ENCODE data around the gene SPEM1.

DNA sequence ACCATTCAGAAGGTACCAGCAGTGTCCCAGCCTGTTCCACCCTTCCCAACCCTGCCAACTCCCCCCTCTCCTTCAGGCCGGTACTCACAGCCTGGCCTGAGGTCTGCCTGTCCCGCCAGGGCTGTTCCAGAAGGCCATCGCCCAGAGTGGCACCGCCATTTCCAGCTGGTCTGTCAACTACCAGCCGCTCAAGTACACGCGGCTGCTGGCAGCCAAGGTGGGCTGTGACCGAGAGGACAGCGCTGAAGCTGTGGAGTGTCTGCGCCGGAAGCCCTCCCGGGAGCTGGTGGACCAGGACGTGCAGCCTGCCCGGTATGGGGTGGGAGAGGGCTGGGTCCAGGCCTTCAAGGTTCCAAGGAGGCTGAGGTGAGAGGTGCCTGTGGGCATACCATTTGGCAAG lies 5.3 kb upstream of the SPEM1 start:
- TF ChIP-seq, protein P1, sequence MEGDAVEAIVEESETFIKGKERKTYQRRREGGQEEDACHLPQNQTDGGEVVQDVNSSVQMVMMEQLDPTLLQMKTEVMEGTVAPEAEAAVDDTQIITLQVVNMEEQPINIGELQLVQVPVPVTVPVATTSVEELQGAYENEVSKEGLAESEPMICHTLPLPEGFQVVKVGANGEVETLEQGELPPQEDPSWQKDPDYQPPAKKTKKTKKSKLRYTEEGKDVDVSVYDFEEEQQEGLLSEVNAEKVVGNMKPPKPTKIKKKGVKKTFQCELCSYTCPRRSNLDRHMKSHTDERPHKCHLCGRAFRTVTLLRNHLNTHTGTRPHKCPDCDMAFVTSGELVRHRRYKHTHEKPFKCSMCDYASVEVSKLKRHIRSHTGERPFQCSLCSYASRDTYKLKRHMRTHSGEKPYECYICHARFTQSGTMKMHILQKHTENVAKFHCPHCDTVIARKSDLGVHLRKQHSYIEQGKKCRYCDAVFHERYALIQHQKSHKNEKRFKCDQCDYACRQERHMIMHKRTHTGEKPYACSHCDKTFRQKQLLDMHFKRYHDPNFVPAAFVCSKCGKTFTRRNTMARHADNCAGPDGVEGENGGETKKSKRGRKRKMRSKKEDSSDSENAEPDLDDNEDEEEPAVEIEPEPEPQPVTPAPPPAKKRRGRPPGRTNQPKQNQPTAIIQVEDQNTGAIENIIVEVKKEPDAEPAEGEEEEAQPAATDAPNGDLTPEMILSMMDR (IDR thresholded peaks at IDR 0.05; ENCODE audit: poor library complexity): no peak
- TF ChIP-seq EZH2phosphoT487 (IDR thresholded peaks at IDR 0.05; ENCODE audit: low read depth, severe bottlenecking, unreplicated experiment): no peak
